MCF 10A (cell line): Measurements from ENCODE around the gene GDF11. TPM values are rescaled to one million over a fixed set of nuclear protein-coding genes. Genes with fewer than 3 reads are reported as not detected.

ENCODE experiments used
- BruUV-seq: library from RNA; stranded (reverse); fragments of 400-500 nt; replicated peaks from 2 replicates; lab custom pipeline; 2021; lab: Mats Ljungman, UMichigan
- CTCF ChIA-PET: fragments of 300-600 bp; sonication (Branson Sonifier 250); formaldehyde crosslinking; extraction: SDS; loops from one replicate; lab custom pipeline; 2021; ENCODE audit warnings: antibody characterized with exemption, inconsistent platforms; lab: Yijun Ruan, JAX
- POLR2A ChIA-PET: fragments of 300-600, 350-650 bp; sonication (Branson Sonifier 250); formaldehyde crosslinking; extraction: SDS; loops from one replicate; lab custom pipeline; 2020; ENCODE audit warnings: antibody characterized with exemption, inconsistent platforms; lab: Yijun Ruan, JAX
- DNase-seq: peaks from one replicate; pipeline ENCODE4 v3.0.0-alpha.2; 2018; ENCODE audit not compliant: unreplicated experiment
- H3K27ac Mint-ChIP-seq: one replicate; pipeline ENCODE4 v1.8.0; 2022; ENCODE audit warnings: mild to moderate bottlenecking, low read depth, mixed read lengths; ENCODE audit not compliant: unreplicated experiment
- H3K27me3 Mint-ChIP-seq: one replicate; pipeline ENCODE4 v1.8.0; 2022; ENCODE audit warnings: mixed read lengths; ENCODE audit not compliant: insufficient read depth, unreplicated experiment
- H3K36me3 Mint-ChIP-seq: one replicate; pipeline ENCODE4 v1.8.0; 2022; ENCODE audit warnings: mild to moderate bottlenecking, moderate library complexity, mixed read lengths; ENCODE audit not compliant: insufficient read depth, unreplicated experiment
- H3K4me1 Mint-ChIP-seq: one replicate; pipeline ENCODE4 v1.8.0; 2022; ENCODE audit warnings: mixed read lengths; ENCODE audit not compliant: insufficient read depth, unreplicated experiment
- H3K4me3 Mint-ChIP-seq: one replicate; pipeline ENCODE4 v1.8.0; 2022; ENCODE audit warnings: mild to moderate bottlenecking, moderate library complexity, mixed read lengths; ENCODE audit not compliant: unreplicated experiment
- H3K9me3 Mint-ChIP-seq: one replicate; pipeline ENCODE4 v1.8.0; 2022; ENCODE audit warnings: mixed read lengths; ENCODE audit not compliant: unreplicated experiment
- CTCF ChIP-seq: fragments of 200-600 bp; IDR thresholded peaks from one replicate; pipeline ENCODE4 v1.8.0; 2022; ENCODE audit warnings: antibody characterized with exemption, mild to moderate bottlenecking; ENCODE audit not compliant: unreplicated experiment
- intact Hi-C: fragments of 100-400 bp; cut with micrococcal nuclease; formaldehyde crosslinking; loops from 2 replicates; pipeline ENCODE4 v1.14.1; 2022
- total RNA-seq: library from RNA; stranded (reverse); gene quantifications from 2 replicates; pipeline ENCODE4 v1.2.3, GENCODE V29; 2022

The GDF11 gene
- total RNA-seq, 1 experiment from 2014 or later, result 1.9 TPM

GRCh38 chr12:55741931-55742680, 816 bp upstream of the GDF11 start:
- no TSS peak for BruUV-seq
- Mint-ChIP-seq H3K36me3 (no peaks in the 10 kb centered on the region), H3K4me3 (peak overlapping the region; percentile 60), H3K27ac (no peak overlapping the region), H3K27me3 (peaks cover 17% of the 10 kb centered on the region), H3K9me3 (no peaks in the 10 kb centered on the region), H3K4me1 (peaks cover 43% of the 10 kb centered on the region)
- intact Hi-C loops, result no loop called here
- TF ChIP-seq CTCF, result no peak
- ChIA-PET POLR2A (interaction anchor here (1.3 to 1.9 kb wide), 3 partner anchors 12 to 231 kb away, joined by 4 to 8 read pairs (median 4); partner anchors contain the start of genes CD63 and RAB5B), CTCF (interaction anchor here (0.7 to 4.8 kb wide), 6 partner anchors 8 to 198 kb away, joined by 3 to 40 read pairs (median 5); partner anchors contain the start of gene CD63)
- no peak for DNase-seq

GRCh38 chr12:55743406-55744339, 751 bp downstream of the GDF11 start:
- no TSS peak for BruUV-seq

GRCh38 chr12:55744340-55745030, 1.6 kb downstream of the GDF11 start:
- no peak for TF ChIP-seq CTCF
- DNase-seq, result no peak
- intact Hi-C loops, result no loop called here
- H3K4me1 Mint-ChIP-seq, result peaks cover 23% of the 10 kb centered on the region
- CTCF ChIA-PET, result interaction anchor here (0.5 to 2.6 kb wide), 8 partner anchors 9 to 788 kb away, joined by 3 to 6 read pairs (median 4); no protein-coding TSS in a partner anchor
- POLR2A ChIA-PET, result interaction anchor here (0.7 to 2.0 kb wide), 5 partner anchors 10 to 186 kb away, joined by 3 to 7 read pairs (median 4); partner anchors contain the start of genes CD63 and DNAJC14
- H3K9me3 Mint-ChIP-seq, result no peaks in the 10 kb centered on the region
- peaks cover 12% of the 10 kb centered on the region for H3K36me3 Mint-ChIP-seq
- no peak overlapping the region for H3K27ac Mint-ChIP-seq
- peak overlapping the region; percentile 77 for H3K4me3 Mint-ChIP-seq
- peaks cover 17% of the 10 kb centered on the region for H3K27me3 Mint-ChIP-seq
- BruUV-seq, result no TSS peak

More at GRCh38 chr12:55743406-55744339, 751 bp downstream of the GDF11 start:
- peak overlapping the region; percentile 77 for H3K4me3 Mint-ChIP-seq
- H3K27me3 Mint-ChIP-seq, result peaks cover 17% of the 10 kb centered on the region
- ChIA-PET POLR2A (interaction anchor here (0.7 to 2.0 kb wide), 11 partner anchors 10 to 244 kb away, joined by 3 to 7 read pairs (median 4); partner anchors contain the start of genes CD63, DNAJC14 and RAB5B), CTCF (interaction anchor here (0.5 to 1.8 kb wide), 9 partner anchors 9 to 287 kb away, joined by 3 to 5 read pairs (median 5); no protein-coding TSS in a partner anchor)
- H3K9me3 Mint-ChIP-seq, result no peaks in the 10 kb centered on the region
- DNase-seq, result peak; percentile 63
- intact Hi-C loops, result no loop called here
- peaks cover 29% of the 10 kb centered on the region for H3K4me1 Mint-ChIP-seq
- H3K36me3 Mint-ChIP-seq, result peaks cover 6% of the 10 kb centered on the region
- H3K27ac Mint-ChIP-seq, result no peak overlapping the region
- TF ChIP-seq CTCF, result no peak
